GM21825 (cell line): ENCODE data around the gene MAD2L1BP.

Experiments used
- ATAC-seq: cut with Tn5 transposase; IDR thresholded peaks from one replicate; pipeline ENCODE4 v1.9.1; 2021; ENCODE audit warnings: mild to moderate bottlenecking, moderate library complexity; ENCODE audit not compliant: unreplicated experiment

The MAD2L1BP gene

DNA sequence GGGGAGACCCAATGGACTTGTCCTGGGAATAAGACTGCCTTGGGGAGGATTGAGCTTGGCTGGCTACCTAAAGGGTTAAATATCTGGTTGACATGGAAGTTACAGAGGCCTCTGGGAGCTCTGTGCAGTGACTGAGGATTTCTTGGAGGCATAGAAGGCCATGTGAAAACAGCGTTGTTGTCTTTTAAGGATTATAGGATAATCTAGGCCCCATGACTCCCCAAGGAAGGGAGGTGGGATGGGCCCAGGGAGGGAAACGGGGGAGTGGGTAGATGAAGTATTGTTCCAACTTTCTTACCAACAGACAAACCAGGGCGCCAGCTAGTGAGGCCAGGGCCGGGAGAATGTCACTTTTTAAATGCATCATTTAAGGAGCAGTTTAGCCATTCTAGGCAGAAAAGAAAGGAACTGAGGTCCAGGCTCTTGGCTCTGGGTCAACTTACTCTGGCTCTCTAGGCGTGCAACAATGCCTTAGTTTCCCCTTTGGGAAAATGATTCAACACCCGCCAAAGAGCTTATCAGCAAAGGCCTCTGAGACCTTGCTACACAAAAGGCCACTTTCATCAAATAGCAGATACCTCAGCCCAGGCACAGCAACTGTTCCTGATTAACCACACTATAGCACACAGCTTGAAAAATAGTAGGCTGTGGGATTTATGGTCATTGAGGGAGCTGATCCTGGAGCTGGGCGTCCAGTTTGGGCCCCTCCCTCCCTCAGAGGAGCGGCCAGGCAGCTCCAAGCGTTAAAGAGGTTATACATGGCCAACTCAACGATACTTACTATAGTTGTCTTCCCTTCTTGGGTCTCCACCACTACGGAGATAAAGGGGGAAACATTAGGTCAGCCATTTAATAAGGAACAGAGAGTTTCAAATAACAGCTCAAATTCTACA, 44.9 kb downstream of the MAD2L1BP start:
- ATAC-seq: no peak

- no peak for ATAC-seq
These were observed 45.7 kb downstream of the MAD2L1BP start for GRCh38 chr6:43681303-43681702.

- no peak for ATAC-seq
These were observed 47.2 kb downstream of the MAD2L1BP start for GRCh38 chr6:43682724-43683429.

GRCh38 chr6:43683708-43684455, 48.2 kb downstream of the MAD2L1BP start:
- ATAC-seq: peak; percentile 60

GRCh38 chr6:43687079-43687436, 51.4 kb downstream of the MAD2L1BP start:
- ATAC-seq: no peak

DNA sequence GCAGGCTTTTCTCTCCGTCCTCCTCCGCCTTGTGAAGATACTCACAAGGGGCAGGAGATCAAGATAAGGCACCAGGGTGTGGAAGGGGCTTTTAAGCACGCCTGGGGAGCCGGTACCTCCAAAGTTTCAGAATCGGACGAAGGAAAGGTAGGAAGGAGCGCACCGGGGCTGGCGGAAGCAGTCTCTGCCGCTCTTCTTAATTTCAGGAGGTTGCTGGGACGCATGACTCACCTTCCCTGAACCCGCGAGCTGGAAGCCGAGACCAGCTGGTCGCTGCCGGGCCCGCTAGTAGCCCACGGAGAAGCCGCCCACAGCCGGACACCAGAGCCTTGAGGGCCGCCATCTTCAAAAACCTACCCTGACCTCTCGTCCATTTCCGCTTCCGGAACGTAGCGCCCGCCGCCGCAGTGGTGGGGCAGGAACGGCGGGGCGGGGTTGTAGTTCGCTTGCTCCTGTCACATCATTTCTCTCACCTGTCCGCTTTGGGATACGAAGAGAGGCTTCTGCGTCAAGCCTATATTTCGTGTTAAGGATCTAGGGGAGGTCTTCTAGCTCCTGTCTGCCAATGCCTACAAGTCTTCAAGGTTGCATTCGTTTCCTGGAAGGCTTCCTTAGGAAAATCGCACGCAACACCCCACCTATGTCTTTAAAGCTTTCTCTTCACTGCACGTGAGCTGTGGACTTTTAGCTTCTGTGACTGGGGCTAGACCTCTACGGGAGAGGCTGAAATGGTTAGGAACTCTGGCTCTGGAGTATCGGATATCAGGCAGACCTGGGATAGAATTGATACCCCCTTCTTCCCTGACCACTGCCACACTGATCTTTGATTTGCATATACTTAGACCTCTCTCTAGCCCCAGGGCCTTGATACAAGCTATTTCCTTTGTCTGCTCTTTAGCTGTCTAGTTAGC, 52.1 kb downstream of the MAD2L1BP start, which contains the start of gene MRPS18A:
TSS of gene MRPS18A (minus strand) at position 355 of the 911 bp plus-strand sequence. CDS start at position 343, 12 bp downstream.
- ATAC-seq: peak; percentile 88

GRCh38 chr6:43689421-43689820, 53.8 kb downstream of the MAD2L1BP start:
- ATAC-seq: no peak
